Measurements from ENCODE around the gene SLC25A48.

The SLC25A48 gene

DNA sequence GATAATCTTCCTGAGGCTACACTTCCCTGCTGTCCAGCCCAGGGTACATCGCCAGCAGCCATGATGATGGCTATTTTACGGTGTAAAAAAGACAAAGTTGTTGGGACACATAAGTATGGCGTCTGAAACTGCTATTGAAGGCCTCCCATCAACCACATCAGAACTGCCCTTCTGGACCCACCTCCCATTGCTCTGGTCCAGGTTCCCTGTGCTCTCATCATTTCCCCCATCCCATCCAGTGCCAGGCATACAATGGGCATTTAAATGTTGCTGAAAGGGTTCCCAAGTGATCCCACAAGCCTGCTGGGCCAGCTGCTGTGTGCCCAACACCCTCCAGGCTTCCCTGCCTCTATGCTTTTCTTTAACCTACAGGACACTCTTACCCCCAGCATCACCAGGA, 50.6 kb downstream of the SLC25A48 start:
- no peak for DNase-seq

DNA sequence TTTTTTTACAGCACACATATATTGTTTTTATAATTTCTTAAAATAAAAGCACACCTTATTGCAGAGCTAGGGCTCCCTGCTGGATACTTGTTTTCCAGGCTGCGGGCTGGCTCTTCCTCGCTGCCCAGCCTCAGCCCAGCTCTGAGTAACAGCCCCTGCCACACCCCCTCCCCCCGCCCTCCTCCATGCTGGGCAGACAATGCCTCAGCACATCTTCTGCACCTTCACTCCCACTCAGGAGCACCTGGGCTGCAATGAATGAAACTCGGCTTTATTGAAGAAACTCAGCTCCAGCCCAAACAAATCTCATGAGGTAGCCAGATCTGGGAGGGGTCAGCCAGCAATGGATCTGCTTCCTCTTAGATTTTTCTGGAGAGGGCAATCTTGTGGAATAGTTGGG, 51.7 kb downstream of the SLC25A48 start:
- DNase-seq: no peak

DNA sequence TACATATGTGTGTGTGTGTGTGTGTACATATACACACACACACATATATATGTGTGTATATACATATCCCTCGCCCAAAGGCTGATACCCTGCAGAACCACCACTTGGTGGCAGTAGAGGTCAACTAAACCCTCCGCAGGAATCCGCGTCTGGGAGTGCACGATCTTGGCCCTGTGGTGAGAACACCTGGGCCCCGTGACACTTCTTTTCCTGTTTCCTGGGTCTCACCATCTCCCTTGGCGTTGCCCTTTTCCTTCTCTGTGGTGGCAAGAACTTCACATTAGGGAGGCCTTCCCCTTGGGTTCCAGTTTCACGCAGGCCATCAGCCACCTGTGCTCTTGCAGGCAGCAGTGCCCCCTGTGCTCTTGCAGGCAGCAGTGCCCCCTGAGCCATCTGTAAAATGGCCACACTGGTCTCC, 53.0 kb downstream of the SLC25A48 start:
- DNase-seq: peak; percentile 30

DNA sequence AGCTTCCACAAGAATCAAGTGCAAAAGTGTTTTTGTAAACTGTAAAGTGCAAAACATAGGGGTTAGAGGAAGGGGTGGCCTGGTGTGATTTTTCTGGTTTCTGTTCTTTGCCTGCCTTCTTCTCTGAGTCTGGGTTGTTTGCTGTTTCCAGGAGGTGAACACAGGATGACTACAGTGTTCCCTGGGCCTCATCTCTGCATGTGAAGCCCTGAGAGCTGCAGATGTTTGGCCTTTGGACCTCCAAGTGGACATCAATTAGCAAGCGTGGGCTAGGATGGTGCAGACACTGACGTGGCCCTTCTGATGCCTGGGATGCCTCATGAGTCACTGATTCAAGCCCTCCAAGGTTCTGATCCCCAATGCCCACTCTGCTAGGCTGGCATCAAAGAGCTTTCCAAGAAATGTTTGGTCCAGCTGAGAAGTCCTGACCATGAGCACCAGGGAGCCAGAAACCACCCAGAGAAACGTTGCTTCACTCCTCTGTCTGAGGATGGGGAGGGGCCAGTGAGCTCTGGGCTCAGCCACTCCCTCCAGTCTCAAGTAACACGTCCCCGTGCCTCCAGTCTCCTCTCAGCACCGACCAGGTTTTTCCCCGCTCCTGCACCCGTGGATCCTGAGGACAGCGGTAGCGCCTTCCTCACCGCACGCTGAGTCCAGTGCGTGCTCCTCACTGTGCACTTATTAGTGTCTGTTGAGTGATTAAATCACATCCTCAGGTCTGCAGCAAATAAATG, 53.6 kb downstream of the SLC25A48 start:
- DNase-seq: no peak

DNA sequence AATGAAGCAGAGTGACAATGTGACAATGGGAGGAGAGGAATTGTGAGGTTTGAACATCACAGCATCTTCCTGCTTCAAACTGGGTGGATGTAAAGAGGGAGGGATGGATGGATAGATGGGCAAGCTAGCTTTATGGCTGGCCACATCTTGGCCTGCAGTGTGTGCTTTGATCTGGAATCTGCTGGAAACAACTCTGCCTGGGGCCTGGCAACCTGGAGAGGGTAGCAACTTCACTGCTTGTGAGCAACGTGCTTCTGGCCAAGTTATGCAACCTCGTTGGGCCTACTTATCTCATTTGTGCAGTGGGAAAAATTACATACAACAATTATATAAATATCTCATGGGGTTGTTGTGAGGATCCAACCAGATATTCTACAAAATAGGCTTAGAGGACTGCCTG, 55.8 kb downstream of the SLC25A48 start:
- no peak for DNase-seq

DNA sequence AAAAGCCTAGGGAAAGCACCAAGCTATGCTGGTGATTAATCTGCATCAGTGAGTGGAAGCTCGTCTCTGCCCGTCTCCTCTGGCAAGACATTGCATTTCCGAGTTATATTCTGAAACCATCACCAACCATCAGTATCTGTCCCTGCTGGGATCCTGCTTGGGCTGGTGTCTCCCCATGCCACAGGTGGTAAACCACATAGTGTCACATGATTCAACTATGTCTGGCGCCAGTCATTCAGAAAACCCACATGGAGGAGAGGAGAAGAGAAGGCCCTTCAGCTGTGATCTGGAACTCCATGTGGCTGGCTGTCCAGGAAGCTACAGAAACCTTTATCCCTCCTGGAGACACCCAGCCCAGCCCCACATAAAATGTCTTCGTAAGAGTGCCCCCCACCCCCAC, 56.4 kb downstream of the SLC25A48 start:
- DNase-seq: no peak

DNA sequence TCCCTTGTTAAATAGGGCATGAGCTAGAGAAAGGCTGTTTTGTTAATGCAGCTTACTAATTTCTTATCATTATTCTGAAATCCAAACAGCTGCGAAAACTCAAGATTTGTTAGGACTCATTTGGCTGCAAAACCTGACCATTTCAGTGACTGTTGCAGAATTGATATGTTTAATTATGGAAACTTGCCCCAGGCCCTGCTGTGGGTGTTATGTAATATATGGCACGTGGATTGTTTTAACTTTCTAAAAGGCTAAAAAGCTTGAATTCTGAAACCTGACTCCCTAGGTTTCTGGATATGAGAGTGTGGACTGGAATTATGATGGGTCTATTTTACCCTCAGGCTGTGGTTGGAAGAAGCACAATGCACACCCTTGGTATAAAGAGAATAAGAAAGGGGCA, 56.8 kb downstream of the SLC25A48 start:
- no peak for DNase-seq

DNA sequence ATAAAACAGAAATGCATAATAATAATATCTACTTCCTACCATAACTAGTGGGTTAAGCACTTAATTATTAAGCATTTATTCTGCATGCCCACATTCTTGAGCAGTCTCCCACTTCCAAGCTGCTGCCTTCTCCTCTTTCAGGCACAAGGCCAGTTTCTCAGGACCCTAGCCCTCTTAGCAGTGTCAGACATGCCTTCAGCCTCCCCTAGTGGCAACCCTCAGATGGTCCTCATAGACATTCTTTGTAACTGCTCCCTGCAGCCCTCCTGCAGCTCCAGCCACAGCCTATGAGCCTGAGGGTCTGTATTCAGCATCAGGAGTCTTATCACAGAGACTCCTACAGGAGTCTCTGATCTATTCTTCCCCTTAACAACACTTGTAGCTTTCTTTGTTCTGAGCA, 57.3 kb downstream of the SLC25A48 start:
- DNase-seq: no peak

DNA sequence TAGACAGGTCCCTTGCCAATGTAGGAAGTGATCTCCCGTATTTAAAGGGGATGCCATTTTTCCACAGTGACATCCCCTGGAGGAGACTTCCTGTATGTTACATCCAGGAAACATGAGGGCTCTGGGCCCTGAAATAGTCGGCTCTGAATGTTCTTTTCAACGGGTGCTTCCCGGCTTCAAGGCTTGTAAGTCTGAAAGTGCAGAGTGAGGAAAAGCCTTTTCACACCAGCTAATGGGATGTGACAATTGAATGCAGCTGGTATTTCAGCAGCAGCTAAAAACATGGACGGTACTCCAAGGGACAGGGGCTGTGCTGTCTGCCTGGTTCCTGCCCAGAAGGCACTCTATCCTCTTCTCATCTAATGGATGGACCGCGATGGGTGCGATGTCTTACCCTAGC, 59.8 kb downstream of the SLC25A48 start:
- DNase-seq: no peak

DNA sequence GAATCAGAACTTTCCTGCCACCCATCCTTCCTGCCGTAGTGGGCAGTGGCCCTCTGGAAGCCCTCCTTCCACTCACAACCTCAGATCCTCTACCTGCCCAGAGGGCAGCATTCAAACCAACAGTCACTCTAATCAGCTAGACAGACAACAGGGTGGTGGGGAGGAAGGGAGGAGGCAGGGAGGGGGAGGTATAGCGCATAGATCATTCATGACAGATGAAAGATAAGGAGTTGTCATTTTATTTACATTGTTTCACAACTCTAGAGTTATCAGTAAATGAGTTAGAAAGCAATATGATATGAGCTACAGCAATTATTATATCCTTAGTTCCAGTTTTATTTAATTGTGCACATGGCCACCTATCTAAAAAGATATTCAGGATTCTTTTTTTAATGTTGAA, 60.3 kb downstream of the SLC25A48 start:
- no peak for DNase-seq

DNA sequence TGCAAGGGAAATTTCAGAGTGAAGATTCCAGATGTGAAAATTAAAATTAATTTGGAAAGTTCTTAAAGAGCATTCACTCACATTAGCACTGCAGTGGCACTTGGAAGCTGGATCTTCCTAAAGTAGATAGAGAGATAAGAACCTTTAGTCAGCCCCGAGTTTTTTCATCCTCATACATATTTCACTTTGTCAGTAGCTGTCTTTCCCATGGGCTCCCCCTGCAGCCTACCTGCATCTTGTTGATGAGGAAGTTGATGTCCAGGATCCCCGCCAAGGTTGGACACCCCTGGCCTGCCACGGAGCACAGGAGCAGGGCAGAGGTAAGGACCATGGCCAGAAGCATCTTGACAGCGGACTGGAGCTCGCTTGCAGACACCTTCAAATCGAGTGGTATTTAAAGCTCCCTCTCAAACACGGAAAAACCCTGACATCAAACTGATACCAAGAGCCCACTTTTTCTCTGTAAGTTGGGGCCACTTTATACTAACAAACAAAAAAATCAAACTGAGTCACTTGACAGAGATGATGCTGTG, 61.1 kb downstream of the SLC25A48 start, which contains the start of gene IL9:
Gene IL9 (minus strand): TSS at position 368 of the 533 bp plus-strand sequence. CDS start 25 bp downstream, at position 343.
- DNase-seq: no peak

DNA sequence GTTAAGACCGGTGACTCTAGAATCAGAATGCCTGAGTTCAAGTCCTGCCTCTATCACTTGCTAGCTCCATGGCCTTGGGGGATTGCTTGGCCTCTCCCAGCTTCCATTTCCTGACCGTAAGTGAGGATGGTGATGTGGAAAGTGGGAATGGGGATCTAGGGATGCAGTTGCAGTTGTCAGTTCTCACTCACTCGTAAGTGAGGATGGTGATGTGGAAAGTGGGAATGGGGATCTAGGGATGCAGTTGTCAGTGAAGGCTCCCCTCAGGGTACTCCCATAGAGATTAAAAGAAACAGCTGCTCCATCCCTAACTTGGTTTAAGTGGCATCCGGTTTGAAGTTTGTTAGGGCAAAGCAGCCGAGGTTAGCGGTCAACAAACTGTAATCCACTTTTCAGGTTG, 64.2 kb downstream of the SLC25A48 start:
- DNase-seq: no peak

DNA sequence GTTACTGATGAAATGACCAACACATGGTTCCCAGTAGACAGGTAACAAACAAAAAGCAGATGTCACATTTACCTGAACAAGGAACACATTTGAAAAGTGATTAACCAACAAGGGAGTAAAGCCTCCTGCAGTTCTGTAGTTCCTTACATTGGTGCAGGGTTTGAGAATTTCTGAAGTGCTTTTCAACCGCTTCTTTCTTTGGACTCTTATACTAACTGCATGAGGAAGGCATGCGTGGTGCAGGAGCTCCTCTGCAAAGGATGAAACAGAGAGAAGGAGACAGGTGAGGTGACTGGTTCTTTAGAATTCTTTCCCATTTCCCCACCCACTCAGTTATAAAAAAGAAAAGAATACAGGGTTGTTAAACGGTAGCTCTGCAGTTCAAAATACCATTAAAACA, 65.8 kb downstream of the SLC25A48 start:
- no peak for DNase-seq

DNA sequence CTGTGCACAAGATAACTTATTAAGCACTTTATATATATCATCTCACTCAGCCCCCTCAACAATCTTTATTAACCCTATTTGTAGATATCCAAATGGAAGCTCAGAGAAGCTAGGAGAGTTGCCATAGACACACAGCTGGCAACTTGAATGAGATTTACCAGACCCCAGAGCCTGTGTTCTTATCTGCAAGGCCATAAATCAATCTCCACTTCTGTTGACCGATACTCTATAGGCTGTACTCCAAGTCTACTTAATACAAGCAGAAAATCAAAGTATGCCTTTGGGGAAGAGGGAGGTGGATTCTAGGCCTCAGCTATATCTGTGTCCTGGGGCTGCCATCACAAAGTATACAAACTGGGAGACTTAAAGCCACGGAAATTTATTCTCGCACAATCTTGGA, 67.2 kb downstream of the SLC25A48 start:
- DNase-seq: no peak

DNA sequence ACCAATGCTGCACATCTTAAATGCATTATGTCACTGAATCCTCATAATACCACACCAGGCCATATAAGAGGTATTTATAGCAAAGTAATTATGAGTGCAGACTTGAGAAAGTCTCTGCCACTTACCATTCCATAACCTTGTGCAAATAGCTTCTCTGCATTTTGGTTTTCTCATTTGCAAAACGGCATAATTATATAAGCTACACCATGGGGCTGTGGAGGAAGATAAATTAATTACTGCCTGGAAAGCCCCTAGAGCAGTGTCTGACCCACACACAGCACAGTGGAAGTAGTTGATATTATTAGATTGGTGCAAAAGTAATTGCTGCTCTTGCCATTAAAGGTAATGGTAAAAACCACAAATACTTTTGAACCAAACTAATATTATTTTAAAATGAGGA, 70.7 kb downstream of the SLC25A48 start:
- DNase-seq: no peak

DNA sequence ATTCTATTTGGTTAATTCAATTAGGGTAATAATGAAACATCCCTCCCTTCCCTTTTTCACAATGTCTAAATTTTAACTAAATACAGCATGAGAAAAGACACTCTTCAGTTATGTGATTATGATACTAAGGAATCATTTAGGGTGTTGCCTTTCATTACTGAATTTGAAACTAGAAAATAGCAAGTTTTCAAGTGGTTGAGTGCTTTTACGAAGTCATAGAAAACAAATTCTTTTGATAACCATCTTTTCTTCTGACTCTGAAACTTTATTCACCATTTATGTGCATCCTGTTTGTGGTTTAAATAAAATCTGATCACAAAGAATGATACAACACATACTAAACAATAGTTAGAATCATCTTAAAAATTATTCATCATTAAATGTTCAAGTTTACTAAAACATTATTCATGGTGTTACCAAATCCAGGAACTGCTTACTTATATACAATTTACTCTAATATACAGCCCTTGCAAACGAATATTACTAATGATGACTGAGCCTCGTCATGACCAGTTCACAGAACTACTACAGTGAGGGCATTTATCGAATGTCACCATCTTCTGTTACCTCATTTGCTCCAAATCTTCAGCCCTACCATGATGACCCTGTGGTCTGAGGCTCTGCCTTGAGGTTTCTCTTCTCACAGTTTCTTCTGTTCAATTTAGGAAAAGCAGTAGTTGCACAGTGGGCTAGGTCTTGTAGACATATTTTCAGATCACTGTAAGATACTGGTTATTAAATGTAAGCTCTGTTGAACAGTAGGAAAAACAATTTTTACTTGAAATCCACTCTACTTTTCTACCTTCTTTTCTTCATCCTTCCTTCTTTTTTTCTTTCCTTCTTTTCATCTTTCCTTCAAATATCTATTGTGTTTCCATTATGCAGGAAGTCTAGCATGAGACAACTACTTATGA, 79.5 kb downstream of the SLC25A48 start:
- DNase-seq: no peak

DNA sequence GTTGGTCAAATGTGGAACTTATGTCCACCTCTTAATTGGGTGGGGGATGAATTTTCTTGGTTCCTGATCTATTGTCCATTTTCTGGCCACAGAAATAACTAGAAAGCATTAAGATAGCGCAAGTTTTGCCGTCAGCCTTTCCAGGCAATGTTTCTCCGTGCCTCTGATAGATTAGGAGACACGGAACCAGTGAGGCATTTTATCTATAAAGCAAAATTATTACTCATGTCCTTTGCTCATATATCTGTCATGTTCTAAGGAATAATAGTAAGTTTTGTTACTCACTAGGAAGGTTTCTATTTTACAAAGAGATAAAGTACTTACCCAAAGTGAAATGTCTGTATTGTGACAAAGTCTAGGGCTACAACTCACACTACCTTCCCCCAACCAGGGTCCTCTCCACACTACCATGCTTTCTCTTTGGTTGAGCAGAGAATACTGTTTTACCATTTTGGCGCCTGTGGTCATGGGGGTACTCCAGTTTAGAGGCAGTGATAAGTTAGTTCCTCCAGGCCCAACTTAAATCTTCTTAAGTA, 81.1 kb downstream of the SLC25A48 start:
- no peak for DNase-seq

DNA sequence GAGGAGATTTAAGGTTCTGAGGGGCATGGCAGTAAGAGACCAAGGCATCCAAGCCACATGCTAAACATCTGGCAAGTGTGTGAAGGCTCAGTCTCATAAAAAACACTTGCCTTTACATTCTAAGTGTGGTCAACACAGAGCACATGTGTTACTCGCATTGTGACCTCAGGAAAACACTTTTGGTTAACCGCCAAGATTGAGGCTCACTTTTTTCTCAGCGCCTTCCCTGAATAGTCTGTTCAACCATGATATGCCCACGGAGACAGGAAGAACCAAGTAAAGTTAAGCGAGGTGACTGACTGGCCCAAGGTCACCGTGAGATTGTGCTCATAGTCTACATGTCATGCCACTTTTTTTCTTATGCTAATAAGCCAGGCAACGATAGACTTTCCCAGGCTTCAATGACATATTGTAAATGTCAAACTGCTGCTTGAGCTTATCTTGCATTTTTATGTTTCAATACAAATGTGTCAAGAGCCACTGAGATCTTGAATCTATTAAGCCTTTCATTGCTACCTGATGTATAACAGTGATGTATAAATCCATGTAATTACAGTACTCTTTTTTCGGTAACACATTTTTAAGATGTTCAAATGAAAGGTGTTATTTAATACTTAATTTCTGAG, 82.3 kb downstream of the SLC25A48 start:
- no peak for DNase-seq

DNA sequence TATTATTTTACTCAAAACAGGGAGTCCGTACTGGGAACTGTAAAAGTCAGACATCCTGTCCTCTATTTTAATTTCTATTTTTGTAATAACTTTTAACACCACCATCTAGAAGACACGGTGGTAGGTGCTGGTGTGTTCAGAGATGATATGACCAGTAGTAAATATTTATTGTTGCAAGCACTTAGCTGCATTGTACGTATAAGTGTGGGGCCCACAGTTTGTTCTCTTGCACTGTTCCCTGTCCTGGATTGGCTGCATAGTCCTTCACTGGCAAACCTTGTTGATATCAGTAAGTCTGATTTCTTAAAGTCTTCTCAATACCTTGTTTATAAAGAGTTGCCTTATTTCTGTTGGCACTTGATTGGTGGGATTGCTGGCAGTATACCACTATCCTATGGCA, 85.7 kb downstream of the SLC25A48 start:
- no peak for DNase-seq

DNA sequence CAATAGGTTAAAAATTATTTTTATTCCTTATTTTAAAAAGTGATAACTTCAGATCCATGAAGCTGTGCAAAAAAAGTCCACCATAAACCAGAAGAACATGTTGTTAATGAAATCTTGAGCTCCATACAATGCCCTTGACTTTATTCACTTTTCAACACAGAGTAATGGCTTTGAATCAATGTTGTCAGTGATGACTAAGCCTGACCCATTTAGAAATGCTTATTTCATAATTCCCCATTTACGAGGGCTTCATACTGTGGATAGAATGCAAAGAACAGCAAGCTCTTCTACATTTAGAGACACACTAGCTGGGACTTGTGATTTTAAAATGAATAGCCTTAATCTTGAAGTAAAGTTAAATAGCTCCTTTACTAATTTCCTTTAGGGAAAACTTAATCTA, 86.9 kb downstream of the SLC25A48 start:
- no peak for DNase-seq

DNA sequence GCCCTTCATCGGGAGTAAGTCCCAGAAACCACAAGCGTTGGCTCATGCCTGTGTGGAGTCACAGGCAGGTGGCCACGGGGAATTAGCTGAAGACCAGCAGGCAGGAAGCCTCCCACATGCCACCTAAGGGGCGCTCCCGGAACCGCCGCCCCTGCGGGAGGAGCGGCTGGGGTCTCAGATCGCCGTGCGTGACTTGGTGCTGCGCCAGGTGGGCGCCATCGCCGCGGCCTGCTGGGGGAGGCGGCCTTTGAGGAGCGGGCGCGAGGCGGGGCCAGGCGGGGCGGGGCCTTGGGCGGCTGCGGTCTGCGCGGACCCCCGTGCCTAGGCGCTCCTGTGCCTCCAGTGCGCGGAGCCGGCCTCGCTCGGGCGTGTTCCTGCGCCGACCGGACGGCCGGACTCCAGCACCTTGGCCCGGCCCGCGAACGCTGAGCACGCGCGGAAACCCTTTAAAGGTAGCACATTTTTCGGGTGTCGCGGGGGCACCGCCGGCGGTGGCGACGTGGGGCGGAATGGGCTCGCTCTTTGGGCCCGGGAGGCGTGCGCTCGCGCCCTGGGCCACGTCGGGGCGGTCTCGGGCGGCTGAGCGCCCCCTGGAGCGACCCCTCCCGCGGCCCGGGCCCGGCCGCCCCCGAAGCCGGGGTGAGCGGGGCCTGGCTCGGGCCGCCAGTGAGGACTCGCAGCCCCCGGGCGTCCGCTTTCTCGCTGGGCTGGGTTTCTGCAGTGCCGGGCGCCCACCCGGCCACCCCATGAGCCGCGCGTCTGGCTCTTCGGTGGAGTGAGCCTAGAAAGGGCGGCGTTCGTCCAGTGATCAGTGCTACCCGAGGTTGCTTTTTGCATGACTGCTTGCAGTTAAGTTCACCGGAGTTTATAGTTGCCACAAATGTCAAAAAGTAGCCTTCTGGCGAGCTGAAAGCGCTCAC, 95.8 kb downstream of the SLC25A48 start:
- DNase-seq: no peak

DNA sequence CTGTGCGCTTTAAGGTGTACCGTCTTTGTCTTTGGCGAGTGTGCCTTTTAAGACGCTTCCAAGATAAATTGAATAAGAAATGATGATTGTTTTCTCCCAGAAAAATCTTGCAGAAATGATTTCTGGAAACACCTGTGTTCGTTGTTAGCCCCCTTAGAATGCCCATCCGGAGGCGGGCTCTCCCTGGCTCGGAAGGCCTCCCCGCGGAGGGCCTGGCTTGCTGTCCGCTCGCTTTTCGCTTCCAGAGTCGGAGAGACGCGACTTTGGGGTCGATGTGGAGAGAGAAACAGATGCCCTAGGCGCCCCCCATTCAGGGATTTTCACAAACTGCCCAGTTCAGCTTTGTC, 96.5 kb downstream of the SLC25A48 start:
- no peak for DNase-seq
